ENCODE results near the gene EFCAB13.

Gene EFCAB13

GRCh38 chr17:47324224-47325020 is 667 bp downstream of the EFCAB13 start:
- Histone ChIP-seq H3F3A (ENCODE audit: insufficient read depth, low read length) (0 out of 2 replicates have a peak, but pooled peaks cover 5% of the 10 kb centered on the region), H3K4me2 (ENCODE audit: low read depth, low read length) (peak overlapping the region; percentile 65), H3K79me2 (ENCODE audit: low read length) (no peaks in the 10 kb centered on the region), H3K9me3 (replicated peaks; ENCODE audit: insufficient read depth, low read length) (no peaks in the 10 kb centered on the region), H3K4me3 (ENCODE audit: low read length) (peak overlapping the region; percentile 72), H4K20me1 (ENCODE audit: insufficient read depth, low read length) (no peaks in the 10 kb centered on the region), H3K27me3 (replicated peaks; ENCODE audit: insufficient read depth, low read length) (no peaks in the 10 kb centered on the region), H3K4me1 (ENCODE audit: low read length) (peaks cover 7% of the 10 kb centered on the region), H3K9me2 (replicated peaks; ENCODE audit: insufficient read depth, low read length) (no peaks in the 10 kb centered on the region), H3K9ac (ENCODE audit: low read length) (peak overlapping the region; percentile 53; the same call in 1 of the 2 replicates), H2AFZ (ENCODE audit: low read length) (peak overlapping the region; percentile 100), H3K36me3 (replicated peaks; ENCODE audit: insufficient read depth, low read length) (no peaks in the 10 kb centered on the region), H3K27ac (ENCODE audit: low read length) (peak overlapping the region; percentile 37; the same call in 1 of the 2 replicates)
- no peak for DNase-seq
- TF ChIP-seq EZH2phosphoT487 (IDR thresholded peaks at IDR 0.05; ENCODE audit: low read length) (no peak), EZH2 (optimal IDR thresholded peaks at IDR 0.05; ENCODE audit: low read depth, low read length) (no peak), CTCF (IDR thresholded peaks at IDR 0.05; ENCODE audit: low read length) (no peak)

DNA sequence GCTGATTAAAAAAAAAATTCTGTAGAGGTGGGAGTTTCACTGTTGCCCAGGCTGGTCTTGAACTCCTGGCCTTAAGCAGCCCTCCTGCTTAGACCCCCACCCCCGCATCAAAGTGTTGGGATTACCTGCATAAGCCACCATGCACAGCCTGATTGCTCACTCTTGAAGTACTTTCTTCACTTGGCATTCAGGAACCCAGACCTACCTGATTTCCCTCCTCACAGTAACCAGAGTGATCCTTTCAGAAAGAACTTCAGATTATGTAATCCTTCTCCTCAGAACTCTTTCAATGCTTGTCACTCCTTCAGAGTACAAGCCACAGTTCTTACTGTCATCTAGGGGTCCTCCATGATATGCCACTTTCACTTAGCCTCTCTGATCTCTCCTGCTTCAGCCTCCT is 1.4 kb downstream of the EFCAB13 start:
- Histone ChIP-seq H3K9me2 (replicated peaks; ENCODE audit: insufficient read depth, low read length) (no peaks in the 10 kb centered on the region), H3K27me3 (replicated peaks; ENCODE audit: insufficient read depth, low read length) (no peaks in the 10 kb centered on the region), H3K79me2 (ENCODE audit: low read length) (no peaks in the 10 kb centered on the region), H3K9me3 (replicated peaks; ENCODE audit: insufficient read depth, low read length) (no peaks in the 10 kb centered on the region), H3K9ac (ENCODE audit: low read length) (no peak overlapping the region), H3K4me2 (ENCODE audit: low read depth, low read length) (no peak overlapping the region), H4K20me1 (ENCODE audit: insufficient read depth, low read length) (no peaks in the 10 kb centered on the region), H3K27ac (ENCODE audit: low read length) (no peak overlapping the region), H2AFZ (ENCODE audit: low read length) (no peak overlapping the region), H3F3A (ENCODE audit: insufficient read depth, low read length) (0 out of 2 replicates have a peak, but pooled peaks cover 5% of the 10 kb centered on the region), H3K36me3 (replicated peaks; ENCODE audit: insufficient read depth, low read length) (no peaks in the 10 kb centered on the region), H3K4me1 (ENCODE audit: low read length) (peaks cover under 1% of the 10 kb centered on the region), H3K4me3 (ENCODE audit: low read length) (no peak overlapping the region)
- TF ChIP-seq EZH2phosphoT487 (IDR thresholded peaks at IDR 0.05; ENCODE audit: low read length) = no peak
- TF ChIP-seq CTCF (IDR thresholded peaks at IDR 0.05; ENCODE audit: low read length) = no peak
- TF ChIP-seq EZH2 (optimal IDR thresholded peaks at IDR 0.05; ENCODE audit: low read depth, low read length) = no peak
- no peak for DNase-seq

GRCh38 chr17:47330548-47330947 is 6.8 kb downstream of the EFCAB13 start:
- H3K36me3 ChIP-seq (replicated peaks; ENCODE audit: insufficient read depth, low read length) = no peaks in the 10 kb centered on the region
- DNase-seq = no peak
- no peak for TF ChIP-seq EZH2 (optimal IDR thresholded peaks at IDR 0.05; ENCODE audit: low read depth, low read length)
- no peak for TF ChIP-seq EZH2phosphoT487 (IDR thresholded peaks at IDR 0.05; ENCODE audit: low read length)
- no peak for TF ChIP-seq CTCF (IDR thresholded peaks at IDR 0.05; ENCODE audit: low read length)
- H3K27me3 ChIP-seq (replicated peaks; ENCODE audit: insufficient read depth, low read length) = no peaks in the 10 kb centered on the region
- H3K9ac ChIP-seq (ENCODE audit: low read length) = no peak overlapping the region
- no peak overlapping the region for H3K4me2 ChIP-seq (ENCODE audit: low read depth, low read length)
- H3K9me2 ChIP-seq (replicated peaks; ENCODE audit: insufficient read depth, low read length) = no peaks in the 10 kb centered on the region
- no peak overlapping the region for H3K27ac ChIP-seq (ENCODE audit: low read length)
- H3K9me3 ChIP-seq (replicated peaks; ENCODE audit: insufficient read depth, low read length) = no peaks in the 10 kb centered on the region
- H3K4me1 ChIP-seq (ENCODE audit: low read length) = no peaks in the 10 kb centered on the region
- H3K4me3 ChIP-seq (ENCODE audit: low read length) = no peak overlapping the region
- no peaks in the 10 kb centered on the region for H4K20me1 ChIP-seq (ENCODE audit: insufficient read depth, low read length)
- H3K79me2 ChIP-seq (ENCODE audit: low read length) = no peaks in the 10 kb centered on the region
- H3F3A ChIP-seq (ENCODE audit: insufficient read depth, low read length) = no peaks in the 10 kb centered on the region
- no peak overlapping the region for H2AFZ ChIP-seq (ENCODE audit: low read length)

Data from MM.1S (cell line).